Endothelial cell of umbilical vein (primary cell): ENCODE data around the gene GPN1. TPM values are rescaled to one million over a fixed set of nuclear protein-coding genes. Genes with fewer than 3 reads are reported as not detected.

Experiments
- BruUV-seq: library from RNA; stranded (reverse); fragments of 400-500 nt; replicated peaks from 2 replicates; lab custom pipeline; 2021; lab: Mats Ljungman, UMichigan
- CTCF ChIA-PET: fragments of 300-600, 350-600 bp; sonication (Branson Sonifier 250); formaldehyde crosslinking; loops from one replicate; lab custom pipeline; 2021; ENCODE audit warnings: antibody characterized with exemption, inconsistent platforms; lab: Charles Lee
- POLR2A ChIA-PET: fragments of 300-600, 350-600 bp; sonication (Branson Sonifier 250); formaldehyde crosslinking; loops from one replicate; lab custom pipeline; 2021; ENCODE audit warnings: antibody characterized with exemption, inconsistent platforms; lab: Charles Lee
- DNase-seq: peaks from one replicate; pipeline ENCODE4 v3.0.0-alpha.2; 2011; ENCODE audit warnings: low read depth, low spot score
- FAIRE-seq: peaks from 2 replicates; lab custom pipeline; 2011; peaks lifted over from hg19 to GRCh38; lab: Jason Lieb, UNC
- H2AFZ ChIP-seq: 2 replicates; pipeline ENCODE4 v1.6.0; 2012; ENCODE audit warnings: low read depth, low read length, control low read depth, inconsistent platforms
- H3K27ac ChIP-seq: 2 replicates; pipeline ENCODE4 v1.5.1; 2011; ENCODE audit warnings: low read depth, mild to moderate bottlenecking, control low read depth, low read length, moderate library complexity; ENCODE audit not compliant: insufficient read depth
- H3K27me3 ChIP-seq, 2 experiments: 2 replicates each; pipeline versions ENCODE4 v1.6.0 to v1.6.1; 2011; ENCODE audit warnings: low read length in 2 of 2, mixed read lengths in 1 of 2; ENCODE audit not compliant: control insufficient read depth in 2 of 2, insufficient read depth in 2 of 2
- H3K36me3 ChIP-seq, 2 experiments: 2 replicates in 1 of 2; 3 replicates in 1 of 2; pipeline ENCODE4 v1.5.1; 2011; ENCODE audit warnings: low read length in 2 of 2, mild to moderate bottlenecking in 1 of 2, moderate library complexity in 1 of 2; ENCODE audit not compliant: control insufficient read depth in 2 of 2, insufficient read depth in 2 of 2; ENCODE audit errors: extremely low read depth in 1 of 2
- H3K4me1 ChIP-seq: 3 replicates; pipeline ENCODE4 v1.5.1; 2011; ENCODE audit warnings: mild to moderate bottlenecking, low read length; ENCODE audit not compliant: control insufficient read depth, insufficient read depth; ENCODE audit errors: extremely low read depth
- H3K4me2 ChIP-seq: 2 replicates; pipeline ENCODE4 v1.6.1; 2011; ENCODE audit warnings: low read length, control low read depth, mixed read lengths; ENCODE audit not compliant: insufficient read depth
- H3K4me3 ChIP-seq, 3 experiments: fragments of 200-600 bp in 1 of 3; sonication (generic), shearing (Covaris generic) in 1 of 3; replicated peaks in 1 of 3; 2 replicates each; pipeline ENCODE4 v1.5.1; 2011 to 2016; ENCODE audit warnings: control low read depth in 3 of 3, low read length in 3 of 3, mild to moderate bottlenecking in 2 of 3, inconsistent platforms in 1 of 3, low read depth in 1 of 3, moderate library complexity in 1 of 3; ENCODE audit not compliant: insufficient read depth in 1 of 3
- H3K79me2 ChIP-seq: 2 replicates; pipeline ENCODE4 v1.6.0; 2012; ENCODE audit warnings: low read length, inconsistent platforms; ENCODE audit not compliant: control insufficient read depth, insufficient read depth
- H3K9ac ChIP-seq: replicated peaks from 2 replicates; pipeline ENCODE3; 2011; ENCODE audit warnings: low read length, control low read depth; ENCODE audit not compliant: insufficient read depth; ENCODE audit errors: extremely low read depth
- H3K9me1 ChIP-seq: replicated peaks from 3 replicates; pipeline ENCODE4 v1.6.0; 2011; ENCODE audit warnings: mild to moderate bottlenecking, low read length; ENCODE audit not compliant: control insufficient read depth, insufficient read depth; ENCODE audit errors: extremely low read depth
- H3K9me3 ChIP-seq: replicated peaks from 2 replicates; pipeline ENCODE4 v1.5.1; 2012; ENCODE audit warnings: low read length, inconsistent platforms; ENCODE audit not compliant: control insufficient read depth, insufficient read depth
- H4K20me1 ChIP-seq: replicated peaks from 2 replicates; pipeline ENCODE3; 2011; ENCODE audit warnings: mild to moderate bottlenecking, low read length; ENCODE audit not compliant: control insufficient read depth, insufficient read depth; ENCODE audit errors: extremely low read depth
- CTCF ChIP-seq, 2 donors: IDR thresholded peaks; 1 replicate in 1 of 2; 2 replicates in 1 of 2; pipeline ENCODE4 v1.5.1; 2011; ENCODE audit warnings: low read length in 2 of 2, mild to moderate bottlenecking in 2 of 2, moderate library complexity in 2 of 2, control low read depth in 1 of 2, inconsistent platforms in 1 of 2, low read depth in 1 of 2; ENCODE audit not compliant: insufficient read depth in 1 of 2; ENCODE audit errors: extremely low read depth in 1 of 2
- EZH2 ChIP-seq: IDR thresholded peaks from 2 replicates; pipeline ENCODE4 v1.6.1; 2012; ENCODE audit warnings: borderline replicate concordance, low read depth, mild to moderate bottlenecking, moderate library complexity, low read length, inconsistent platforms; ENCODE audit not compliant: severe bottlenecking
- FOS ChIP-seq: IDR thresholded peaks from 2 replicates; pipeline ENCODE4 v1.6.1; 2011; ENCODE audit warnings: mild to moderate bottlenecking, low read length, moderate library complexity, borderline replicate concordance; ENCODE audit not compliant: insufficient read depth
- GATA2 ChIP-seq: IDR thresholded peaks from 2 replicates; pipeline ENCODE4 v1.7.0; 2011; ENCODE audit warnings: low read depth, mild to moderate bottlenecking, moderate library complexity, mixed read lengths, low read length; ENCODE audit not compliant: insufficient read length, insufficient read depth
- JUN ChIP-seq: IDR thresholded peaks from 2 replicates; pipeline ENCODE4 v1.6.1; 2011; ENCODE audit warnings: borderline replicate concordance, low read depth; ENCODE audit not compliant: insufficient read length, insufficient read depth
- MYC ChIP-seq: IDR thresholded peaks from one replicate; pipeline ENCODE4 v1.6.1; 2011; ENCODE audit warnings: mild to moderate bottlenecking, low read depth, low read length
- POLR2A ChIP-seq: IDR thresholded peaks from 2 replicates; pipeline ENCODE4 v1.6.1; 2012; ENCODE audit warnings: low read depth, mild to moderate bottlenecking, control low read depth, low read length
- POLR2AphosphoS5 ChIP-seq: IDR thresholded peaks from 2 replicates; pipeline ENCODE4 v1.6.1; 2012; ENCODE audit warnings: low read depth, mild to moderate bottlenecking, control low read depth, low read length, moderate library complexity; ENCODE audit not compliant: insufficient read depth
- dilution Hi-C: fragments of 300-500 bp; cut with MboI; formaldehyde crosslinking; loops from one replicate; pipeline ENCODE4 v1.15.0; 2019; ENCODE audit warnings: low sequenced_read_pairs; ENCODE audit not compliant: extremely low pct_ligation_motif_present
- intact Hi-C: fragments of 100-400 bp; cut with micrococcal nuclease; formaldehyde crosslinking; loops from one replicate; pipeline ENCODE4 v1.10.0; 2022
- polyA plus RNA-seq, 4 experiments: library from polyadenylated mRNA; depleted of rRNA in 3 of 4; stranded (reverse) in 3 of 4; unstranded in 1 of 4; fragments of >200 nt; gene quantifications; 2 replicates each; pipeline versions ENCODE4 v1.2.1 to v1.2.3, GENCODE V29; 2011 to 2012; ENCODE audit warnings: missing spikeins in 1 of 4
- total RNA-seq: library from RNA; stranded (reverse); gene quantifications from 2 replicates; pipeline ENCODE4 v1.2.3, GENCODE V29; 2021
- TF ChIP-seq, protein P1 (sequence below): IDR thresholded peaks from 2 replicates; pipeline ENCODE4 v1.6.1; 2011; ENCODE audit not compliant: insufficient read depth, insufficient read length

Gene GPN1
- total and polyA plus RNA-seq, 2 donors (not counting 3 experiments of a cell fraction or from before 2014, with no cell fraction given) = 35.4 to 45.5 TPM

DNA sequence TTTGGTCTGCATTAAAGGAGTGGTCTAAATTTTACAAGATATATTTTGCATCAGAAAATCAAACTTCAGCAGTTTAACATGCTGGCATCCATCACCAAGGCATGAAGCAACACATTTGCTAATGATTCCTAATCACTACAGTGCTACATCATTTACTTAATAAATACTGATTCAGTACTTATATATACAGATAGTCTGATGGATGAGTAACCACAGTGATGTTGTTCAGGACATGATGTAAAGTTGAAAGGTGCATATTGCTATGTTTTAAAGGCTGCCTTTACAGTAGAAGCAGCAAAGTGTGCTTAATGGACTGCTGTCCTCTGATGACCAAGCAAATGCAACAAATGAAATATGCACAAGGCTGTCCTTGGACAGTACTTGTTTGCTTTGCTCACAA, 23.5 kb downstream of the GPN1 start:
- Histone ChIP-seq H3K4me2 (no peak overlapping the region), H2AFZ (no peak overlapping the region), H3K9ac (no peak overlapping the region), H3K4me3 (no peak overlapping the region), H3K4me1 (peaks cover 9% of the 10 kb centered on the region), H3K9me3 (no peaks in the 10 kb centered on the region), H3K79me2 (no peaks in the 10 kb centered on the region), H3K27me3 (no peaks in the 10 kb centered on the region), H3K9me1 (no peaks in the 10 kb centered on the region), H3K27ac (no peak overlapping the region), H3K36me3 (peaks cover 28 to 34% of the 10 kb centered on the region in 2 experiments), H4K20me1 (no peaks in the 10 kb centered on the region)
- POLR2A ChIA-PET = interaction anchor here (0.6 kb wide), 1 partner anchor 30 kb away, joined by 4 read pairs; no protein-coding TSS in a partner anchor
- DNase-seq (no peak), FAIRE-seq (no peak)
- BruUV-seq = no TSS peak
- TF ChIP-seq CTCF (IDR thresholded peaks at IDR 0.05; ENCODE audit: extremely low read depth in 1 of 2, insufficient read depth in 1 of 2, low read depth in 1 of 2, low read length in 2 of 2) = no peak
- TF ChIP-seq EZH2 = no peak
- no peak for TF ChIP-seq POLR2AphosphoS5
- no peak for TF ChIP-seq JUN
- TF ChIP-seq, protein P1, sequence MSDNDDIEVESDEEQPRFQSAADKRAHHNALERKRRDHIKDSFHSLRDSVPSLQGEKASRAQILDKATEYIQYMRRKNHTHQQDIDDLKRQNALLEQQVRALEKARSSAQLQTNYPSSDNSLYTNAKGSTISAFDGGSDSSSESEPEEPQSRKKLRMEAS = no peak
- no peak for TF ChIP-seq POLR2A
- no peak for TF ChIP-seq GATA2
- no peak for TF ChIP-seq FOS
- TF ChIP-seq MYC = no peak
- intact Hi-C loops = no loop called here
- dilution Hi-C loops = no loop called here
- CTCF ChIA-PET = no interaction called here
